Esophagus muscularis mucosa (tissue), 3 donors: Measurements from ENCODE around the gene CYYR1.

ENCODE experiments used
- POLR2A ChIP-seq: fragments of 450-650 bp; IDR thresholded peaks from one replicate; pipeline ENCODE4 v1.6.1; 2017; ENCODE audit warnings: antibody characterized with exemption, moderate library complexity, mild to moderate bottlenecking, low read depth
- POLR2AphosphoS5 ChIP-seq, 2 donors: sonication (generic); formaldehyde crosslinking; IDR thresholded peaks; one replicate each; pipeline ENCODE4 v1.6.1; 2017; ENCODE audit warnings: antibody characterized with exemption in 2 of 2
- TF ChIP-seq, protein P1 (sequence below), 3 experiments: fragments of 200-600 bp in 2 of 3; fragments of 450-650 bp in 1 of 3; sonication (generic) in 2 of 3; IDR thresholded peaks; one replicate each; pipeline ENCODE4 v1.5.1; 2017 to 2019; ENCODE audit warnings: antibody characterized with exemption in 3 of 3, mild to moderate bottlenecking in 2 of 3, moderate library complexity in 1 of 3

DNA sequence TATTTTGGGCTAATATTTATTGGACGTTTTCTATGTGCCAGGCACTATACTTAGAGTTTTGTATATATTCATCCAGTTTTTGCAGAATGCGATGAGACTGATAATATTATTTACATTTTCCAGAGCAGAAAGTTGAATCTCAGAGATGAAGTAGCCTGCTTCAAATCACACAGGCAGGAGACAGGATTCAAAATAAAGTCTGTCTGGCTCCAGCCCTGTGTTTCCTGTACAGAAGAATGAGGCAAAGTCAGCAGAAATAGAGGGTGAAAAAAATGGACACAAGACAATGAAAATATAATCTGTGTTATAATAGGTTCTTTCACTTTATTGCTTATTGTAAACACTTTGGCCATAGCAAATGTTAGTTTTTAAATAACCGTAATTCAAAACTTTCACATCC, 107.2 kb downstream of the CYYR1 start:
- TF ChIP-seq, protein P1, sequence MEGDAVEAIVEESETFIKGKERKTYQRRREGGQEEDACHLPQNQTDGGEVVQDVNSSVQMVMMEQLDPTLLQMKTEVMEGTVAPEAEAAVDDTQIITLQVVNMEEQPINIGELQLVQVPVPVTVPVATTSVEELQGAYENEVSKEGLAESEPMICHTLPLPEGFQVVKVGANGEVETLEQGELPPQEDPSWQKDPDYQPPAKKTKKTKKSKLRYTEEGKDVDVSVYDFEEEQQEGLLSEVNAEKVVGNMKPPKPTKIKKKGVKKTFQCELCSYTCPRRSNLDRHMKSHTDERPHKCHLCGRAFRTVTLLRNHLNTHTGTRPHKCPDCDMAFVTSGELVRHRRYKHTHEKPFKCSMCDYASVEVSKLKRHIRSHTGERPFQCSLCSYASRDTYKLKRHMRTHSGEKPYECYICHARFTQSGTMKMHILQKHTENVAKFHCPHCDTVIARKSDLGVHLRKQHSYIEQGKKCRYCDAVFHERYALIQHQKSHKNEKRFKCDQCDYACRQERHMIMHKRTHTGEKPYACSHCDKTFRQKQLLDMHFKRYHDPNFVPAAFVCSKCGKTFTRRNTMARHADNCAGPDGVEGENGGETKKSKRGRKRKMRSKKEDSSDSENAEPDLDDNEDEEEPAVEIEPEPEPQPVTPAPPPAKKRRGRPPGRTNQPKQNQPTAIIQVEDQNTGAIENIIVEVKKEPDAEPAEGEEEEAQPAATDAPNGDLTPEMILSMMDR (IDR thresholded peaks at IDR 0.05), result no peak
- no peak for TF ChIP-seq POLR2AphosphoS5 (IDR thresholded peaks at IDR 0.05)
- TF ChIP-seq POLR2A, result no peak
